ENCODE measurements around the gene GPATCH3. TPM values are rescaled to one million over a fixed set of nuclear protein-coding genes. Genes with fewer than 3 reads are reported as not detected.

GPATCH3 gene
- total RNA-seq, 1 donor from 2014 or later = 6.7 TPM

DNA sequence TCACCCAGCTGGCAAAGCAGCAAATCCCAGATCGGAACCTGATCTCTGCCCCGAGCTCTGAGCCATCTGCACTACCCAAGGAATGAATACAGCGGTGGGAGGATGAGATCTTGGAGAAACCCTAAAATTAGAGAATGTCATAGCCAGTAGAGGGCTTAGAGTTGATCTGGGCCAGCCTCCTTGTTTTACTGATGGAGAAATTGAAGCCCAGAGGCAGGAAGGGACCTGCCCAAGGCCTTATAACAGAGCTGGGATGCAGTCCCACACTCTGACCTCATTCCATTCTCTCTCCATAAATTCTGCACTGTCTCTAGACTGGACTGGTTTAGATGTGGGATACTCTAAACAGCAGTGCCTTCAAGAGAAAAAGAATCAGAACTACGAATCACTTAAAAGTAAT, 42.1 kb downstream of the GPATCH3 start:
- no peak for DNase-seq (ENCODE audit: low read depth)
- TF ChIP-seq CTCF (conservative IDR thresholded peaks at IDR 0.05; ENCODE audit: low read depth, low read length) = no peak
- no peak overlapping the region for H3K4me3 ChIP-seq (ENCODE audit: low read depth, low read length)

- H3K4me3 ChIP-seq (ENCODE audit: low read depth, low read length) = no peak overlapping the region
- no peak for TF ChIP-seq CTCF (conservative IDR thresholded peaks at IDR 0.05; ENCODE audit: low read depth, low read length)
- no peak for DNase-seq (ENCODE audit: low read depth)
Measured at GRCh38 chr1:26857473-26858060, 42.7 kb downstream of the GPATCH3 start.

DNA sequence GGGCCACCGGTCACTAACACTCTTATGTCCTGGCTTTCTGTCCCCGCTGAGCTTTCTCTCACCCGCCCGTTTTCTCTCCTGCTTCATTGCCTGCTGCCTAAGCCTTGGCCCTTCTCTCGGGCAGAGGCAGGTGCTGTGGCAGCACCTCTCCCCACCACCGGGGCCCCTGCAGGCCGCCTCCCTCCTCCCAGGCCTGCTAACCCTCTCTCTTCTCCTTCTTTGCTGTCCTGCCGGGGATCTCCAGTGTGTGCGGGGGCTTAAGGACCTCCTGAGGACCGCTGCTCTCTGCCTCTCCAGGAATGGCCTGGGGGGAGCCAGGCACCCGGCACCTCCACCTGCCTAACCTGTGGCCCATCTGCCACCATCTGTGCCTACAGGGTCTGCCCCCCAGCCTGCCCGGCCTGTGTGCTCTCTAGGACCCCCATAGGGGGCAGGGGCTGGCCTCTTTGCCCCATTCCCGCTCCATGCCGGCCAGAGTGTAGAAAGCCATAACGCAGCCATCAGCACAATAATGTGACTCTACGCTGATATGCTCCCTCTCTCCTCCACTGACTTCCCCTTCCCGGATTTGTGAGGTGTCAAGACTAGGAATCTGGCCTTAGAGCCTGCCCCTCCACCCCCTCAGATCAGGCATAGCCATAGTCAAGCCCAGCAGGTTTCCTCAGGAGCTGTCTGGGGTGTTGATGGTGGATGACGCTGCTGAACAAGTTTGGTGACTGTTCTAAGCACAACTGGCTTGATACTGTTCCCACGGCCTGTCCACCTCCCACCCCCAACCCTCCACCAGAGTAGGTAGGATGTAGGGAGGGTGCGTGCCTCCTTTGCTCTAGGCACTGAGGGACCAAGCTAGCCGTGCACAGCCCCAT, 43.4 kb downstream of the GPATCH3 start:
- no peak for DNase-seq (ENCODE audit: low read depth)
- TF ChIP-seq CTCF (conservative IDR thresholded peaks at IDR 0.05; ENCODE audit: low read depth, low read length) = no peak
- H3K4me3 ChIP-seq (ENCODE audit: low read depth, low read length) = no peak overlapping the region

DNA sequence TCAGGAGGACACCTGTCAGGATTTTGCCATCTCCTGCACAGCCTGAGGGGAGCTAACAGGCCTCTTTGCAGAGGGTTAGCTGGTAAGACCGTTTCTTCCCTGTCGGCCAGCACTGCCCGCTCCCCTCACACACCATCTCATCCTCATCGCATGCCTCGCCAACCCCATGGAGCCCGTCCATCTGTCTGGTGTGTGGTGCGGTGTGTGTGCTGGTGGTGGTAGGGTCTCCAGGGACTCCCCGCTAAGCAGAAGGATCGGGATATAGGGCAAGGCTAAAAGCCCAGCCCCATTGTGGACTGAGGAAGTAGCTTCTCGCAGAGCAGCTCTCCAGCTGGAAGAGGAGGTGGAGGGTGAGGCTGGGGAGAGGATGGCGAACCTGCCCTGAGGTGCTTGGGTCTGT, 44.1 kb downstream of the GPATCH3 start:
- no peak for TF ChIP-seq CTCF (conservative IDR thresholded peaks at IDR 0.05; ENCODE audit: low read depth, low read length)
- DNase-seq (ENCODE audit: low read depth) = no peak
- no peak overlapping the region for H3K4me3 ChIP-seq (ENCODE audit: low read depth, low read length)

DNA sequence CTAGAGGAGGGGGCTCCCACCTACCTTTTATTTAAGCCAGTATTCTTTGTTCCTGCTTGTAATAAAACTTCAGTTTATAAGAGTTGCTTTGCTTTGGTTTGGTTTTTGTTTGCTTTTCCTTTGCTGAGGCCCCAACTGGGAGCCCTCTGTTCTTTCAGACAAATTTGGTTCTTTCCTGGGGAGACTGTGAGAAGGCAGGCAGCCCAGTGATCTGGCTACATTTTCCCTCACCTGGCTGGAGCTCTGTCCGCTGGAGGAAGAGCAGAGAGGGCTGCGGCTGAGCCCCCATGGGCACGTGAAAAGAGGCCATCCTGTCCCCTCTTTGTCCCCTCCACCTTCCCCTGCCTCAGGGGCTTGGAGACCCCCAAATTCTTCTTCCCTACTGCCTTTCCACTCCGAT, 44.6 kb downstream of the GPATCH3 start:
- TF ChIP-seq CTCF (conservative IDR thresholded peaks at IDR 0.05; ENCODE audit: low read depth, low read length) = no peak
- no peak overlapping the region for H3K4me3 ChIP-seq (ENCODE audit: low read depth, low read length)
- DNase-seq (ENCODE audit: low read depth) = no peak

DNA sequence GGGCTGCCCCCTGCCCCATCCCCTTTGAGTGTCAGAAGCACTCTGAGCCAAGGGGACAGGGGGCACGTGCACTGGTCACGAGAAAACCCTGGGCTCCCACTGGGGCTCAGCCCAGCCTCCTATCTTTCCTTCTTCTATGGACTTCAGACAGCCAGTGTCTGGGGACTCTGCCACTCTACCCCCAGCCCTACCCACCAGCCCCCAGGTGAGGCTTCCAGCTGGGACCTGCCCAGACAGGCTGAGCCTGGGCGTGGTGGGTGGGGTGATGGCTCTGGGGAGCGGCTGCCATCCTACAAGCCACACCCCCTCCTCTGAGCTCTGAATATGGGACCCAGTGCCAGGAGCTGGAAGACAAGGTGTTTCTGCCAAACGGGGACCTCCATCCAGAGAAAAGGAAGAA, 45.4 kb downstream of the GPATCH3 start:
- DNase-seq (ENCODE audit: low read depth) = no peak
- no peak overlapping the region for H3K4me3 ChIP-seq (ENCODE audit: low read depth, low read length)
- no peak for TF ChIP-seq CTCF (conservative IDR thresholded peaks at IDR 0.05; ENCODE audit: low read depth, low read length)

Data from epithelial cell of proximal tubule (primary cell).